HG03457 (cell line): ENCODE results near the gene TAPBP.

Source experiments
- ATAC-seq: cut with Tn5 transposase; IDR thresholded peaks from one replicate; pipeline ENCODE4 v1.9.1; 2021; ENCODE audit warnings: moderate number of reproducible peaks; ENCODE audit not compliant: unreplicated experiment

The TAPBP gene

DNA sequence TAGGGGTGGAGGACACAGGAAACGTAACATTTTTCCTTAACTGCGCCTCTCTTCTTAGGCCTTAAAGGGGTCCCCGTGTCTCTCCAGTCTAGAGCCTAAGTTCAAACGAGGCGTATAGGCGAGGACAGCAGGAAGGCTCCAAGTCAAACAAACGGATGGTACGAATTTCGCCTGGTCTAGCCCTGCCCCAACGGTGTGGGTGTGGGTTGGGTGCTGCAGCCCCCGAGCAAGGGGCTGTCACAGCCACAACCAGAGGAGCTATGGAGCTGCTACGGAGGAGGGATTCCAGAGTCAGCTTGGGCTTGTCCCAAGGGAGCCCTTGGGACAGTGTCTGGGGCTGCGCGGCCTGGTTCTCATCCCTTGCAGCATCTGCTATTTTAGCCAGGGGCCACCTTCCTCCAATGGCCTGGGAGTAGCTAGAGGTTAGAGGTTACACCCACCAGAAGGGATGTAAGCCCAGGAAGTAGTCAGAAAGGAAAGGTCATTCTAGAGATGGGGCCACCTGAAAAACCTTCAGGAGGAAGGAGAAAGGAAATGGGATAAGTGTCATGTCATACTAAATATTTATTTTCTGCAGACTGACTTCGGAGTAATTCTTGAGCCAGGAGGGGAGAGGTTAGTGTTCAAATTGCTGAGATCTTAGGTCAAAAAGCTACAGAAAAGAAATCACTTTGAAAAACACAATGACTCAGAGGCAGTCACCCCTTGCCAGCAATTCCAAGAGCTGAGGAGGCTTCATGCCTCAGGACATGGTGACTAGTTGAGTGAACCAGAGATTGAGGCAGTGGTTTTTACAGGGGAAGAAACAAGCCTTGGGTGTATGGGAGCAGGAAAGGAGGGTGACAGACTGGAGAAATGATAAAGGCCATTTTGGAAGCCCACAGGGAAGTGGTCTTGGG is 63.9 kb downstream of the TAPBP start:
- no peak for ATAC-seq
